T-helper 1 cell treated with Interleukin-12 subunit alpha and Interleukin-12 subunit beta and Interleukin-4 antibody, amounts not matched to agents 30 μg/mL and 1 μg/mL, for 36 hours (primary cell): ENCODE results near the gene GYG2.
"Not testable (repeated sequence)": the region's sequence is repeated elsewhere in the genome, so short reads cannot be mapped to it uniquely, and the experiment has no call there.

ENCODE experiments used
- H3K27ac Mint-ChIP-seq: one replicate; pipeline ENCODE4 v1.8.0; 2021; ENCODE audit warnings: mild to moderate bottlenecking, mixed read lengths
- H3K27me3 Mint-ChIP-seq: one replicate; pipeline ENCODE4 v1.8.0; 2021; ENCODE audit warnings: low read depth, mixed read lengths
- H3K36me3 Mint-ChIP-seq: one replicate; pipeline ENCODE4 v1.8.0; 2021; ENCODE audit warnings: low read depth, mixed read lengths
- H3K4me1 Mint-ChIP-seq: one replicate; pipeline ENCODE4 v1.8.0; 2021; ENCODE audit warnings: low read depth, mixed read lengths
- H3K4me3 Mint-ChIP-seq: one replicate; pipeline ENCODE4 v1.8.0; 2021; ENCODE audit warnings: mild to moderate bottlenecking, moderate library complexity, mixed read lengths
- H3K9me3 Mint-ChIP-seq: one replicate; pipeline ENCODE4 v1.8.0; 2021; ENCODE audit warnings: mixed read lengths

Gene GYG2

GRCh38 chrX:2828344-2828958, at the start of gene GYG2:
GYG2 (plus strand) TSS chrX:2828930; CDS start chrX:2830189, 1,259 bp downstream.
- Mint-ChIP-seq H3K27me3 (peaks cover 3% of the 10 kb centered on the region), H3K4me1 (no peaks in the 10 kb centered on the region), H3K36me3 (no peaks in the 10 kb centered on the region), H3K9me3 (no peaks in the 10 kb centered on the region), H3K4me3 (no peak within 1 kb of the TSS), H3K27ac (no peak within 1 kb of the TSS)

- not testable (repeated sequence) for H3K27me3 Mint-ChIP-seq, H3K9me3 Mint-ChIP-seq, H3K27ac Mint-ChIP-seq, H3K36me3 Mint-ChIP-seq, H3K4me3 Mint-ChIP-seq, H3K4me1 Mint-ChIP-seq
Measured at GRCh38 chrX:2780472-2781225, 48.1 kb upstream of the GYG2 start.

- Mint-ChIP-seq H3K27ac (no peak overlapping the region), H3K36me3 (no peaks in the 10 kb centered on the region), H3K4me3 (no peak overlapping the region), H3K4me1 (no peaks in the 10 kb centered on the region), H3K9me3 (no peaks in the 10 kb centered on the region), H3K27me3 (peaks cover 4% of the 10 kb centered on the region)
Measured at GRCh38 chrX:2781226-2781571, 47.5 kb upstream of the GYG2 start.

- Mint-ChIP-seq H3K4me1 (no peaks in the 10 kb centered on the region), H3K4me3 (no peak overlapping the region), H3K27me3 (peaks cover 4% of the 10 kb centered on the region), H3K27ac (no peak overlapping the region), H3K36me3 (no peaks in the 10 kb centered on the region), H3K9me3 (no peaks in the 10 kb centered on the region)
Measured at GRCh38 chrX:2781698-2782097, 47.0 kb upstream of the GYG2 start.

GRCh38 chrX:2782171-2782570, 46.6 kb upstream of the GYG2 start:
- H3K27me3 Mint-ChIP-seq = peaks cover 4% of the 10 kb centered on the region
- no peaks in the 10 kb centered on the region for H3K36me3 Mint-ChIP-seq
- H3K27ac Mint-ChIP-seq = no peak overlapping the region
- H3K9me3 Mint-ChIP-seq = no peaks in the 10 kb centered on the region
- no peak overlapping the region for H3K4me3 Mint-ChIP-seq
- no peaks in the 10 kb centered on the region for H3K4me1 Mint-ChIP-seq

GRCh38 chrX:2782778-2783177, 46.0 kb upstream of the GYG2 start:
- no peaks in the 10 kb centered on the region for H3K36me3 Mint-ChIP-seq
- H3K9me3 Mint-ChIP-seq = no peaks in the 10 kb centered on the region
- no peak overlapping the region for H3K4me3 Mint-ChIP-seq
- peaks cover 4% of the 10 kb centered on the region for H3K27me3 Mint-ChIP-seq
- no peaks in the 10 kb centered on the region for H3K4me1 Mint-ChIP-seq
- H3K27ac Mint-ChIP-seq = no peak overlapping the region

GRCh38 chrX:2784026-2784425, 44.7 kb upstream of the GYG2 start:
- no peaks in the 10 kb centered on the region for H3K4me1 Mint-ChIP-seq
- no peaks in the 10 kb centered on the region for H3K36me3 Mint-ChIP-seq
- no peak overlapping the region for H3K27ac Mint-ChIP-seq
- no peaks in the 10 kb centered on the region for H3K9me3 Mint-ChIP-seq
- no peak overlapping the region for H3K4me3 Mint-ChIP-seq
- H3K27me3 Mint-ChIP-seq = peaks cover 4% of the 10 kb centered on the region

GRCh38 chrX:2785538-2785937, 43.2 kb upstream of the GYG2 start:
- no peaks in the 10 kb centered on the region for H3K4me1 Mint-ChIP-seq

GRCh38 chrX:2788980-2789379, 39.8 kb upstream of the GYG2 start:
- H3K27ac Mint-ChIP-seq = no peak overlapping the region
- H3K9me3 Mint-ChIP-seq = no peaks in the 10 kb centered on the region
- H3K36me3 Mint-ChIP-seq = no peaks in the 10 kb centered on the region
- H3K4me1 Mint-ChIP-seq = no peaks in the 10 kb centered on the region
- H3K27me3 Mint-ChIP-seq = no peaks in the 10 kb centered on the region
- no peak overlapping the region for H3K4me3 Mint-ChIP-seq

More at GRCh38 chrX:2785538-2785937, 43.2 kb upstream of the GYG2 start:
- H3K36me3 Mint-ChIP-seq = no peaks in the 10 kb centered on the region
- no peaks in the 10 kb centered on the region for H3K9me3 Mint-ChIP-seq
- no peaks in the 10 kb centered on the region for H3K27me3 Mint-ChIP-seq
- no peak overlapping the region for H3K4me3 Mint-ChIP-seq
- no peak overlapping the region for H3K27ac Mint-ChIP-seq

- Mint-ChIP-seq H3K4me1 (no peaks in the 10 kb centered on the region), H3K4me3 (no peak overlapping the region), H3K9me3 (no peaks in the 10 kb centered on the region), H3K27ac (no peak overlapping the region), H3K36me3 (no peaks in the 10 kb centered on the region), H3K27me3 (no peaks in the 10 kb centered on the region)
Measured at GRCh38 chrX:2789569-2789968, 39.2 kb upstream of the GYG2 start.

GRCh38 chrX:2793752-2794151, 35.0 kb upstream of the GYG2 start:
- Mint-ChIP-seq H3K9me3 (no peaks in the 10 kb centered on the region), H3K4me3 (no peak overlapping the region), H3K4me1 (no peaks in the 10 kb centered on the region), H3K36me3 (no peaks in the 10 kb centered on the region), H3K27ac (no peak overlapping the region), H3K27me3 (no peaks in the 10 kb centered on the region)

- Mint-ChIP-seq H3K27me3 (no peaks in the 10 kb centered on the region), H3K27ac (no peak overlapping the region), H3K36me3 (no peaks in the 10 kb centered on the region), H3K4me3 (no peak overlapping the region), H3K4me1 (no peaks in the 10 kb centered on the region), H3K9me3 (no peaks in the 10 kb centered on the region)
Measured at GRCh38 chrX:2794336-2794735, 34.4 kb upstream of the GYG2 start.

GRCh38 chrX:2796808-2797207, 31.9 kb upstream of the GYG2 start:
- H3K4me1 Mint-ChIP-seq, H3K4me3 Mint-ChIP-seq, H3K27ac Mint-ChIP-seq, H3K36me3 Mint-ChIP-seq, H3K27me3 Mint-ChIP-seq, H3K9me3 Mint-ChIP-seq: not testable (repeated sequence)

- Mint-ChIP-seq H3K4me1 (no peaks in the 10 kb centered on the region), H3K4me3 (no peak overlapping the region), H3K9me3 (no peaks in the 10 kb centered on the region), H3K36me3 (no peaks in the 10 kb centered on the region), H3K27ac (no peak overlapping the region), H3K27me3 (no peaks in the 10 kb centered on the region)
Measured at GRCh38 chrX:2799369-2799768, 29.4 kb upstream of the GYG2 start.

- H3K27ac Mint-ChIP-seq, H3K27me3 Mint-ChIP-seq, H3K4me1 Mint-ChIP-seq, H3K4me3 Mint-ChIP-seq, H3K9me3 Mint-ChIP-seq, H3K36me3 Mint-ChIP-seq: not testable (repeated sequence)
Measured at GRCh38 chrX:2799980-2800379, 28.8 kb upstream of the GYG2 start.
